RCC 7860 (cell line): ENCODE results near the gene DPH6.

Experiments used
- DNase-seq: peaks from one replicate; pipeline ENCODE4 v3.0.0-alpha.2; 2015; ENCODE audit warnings: low spot score
- FAIRE-seq: peaks from 2 replicates; lab custom pipeline; 2012; peaks lifted over from hg19 to GRCh38; lab: Jason Lieb, UNC

Gene DPH6

GRCh38 chr15:35487417-35487816 lies 58.5 kb downstream of the DPH6 start:
- no peak for DNase-seq
- FAIRE-seq, result no peak

DNA sequence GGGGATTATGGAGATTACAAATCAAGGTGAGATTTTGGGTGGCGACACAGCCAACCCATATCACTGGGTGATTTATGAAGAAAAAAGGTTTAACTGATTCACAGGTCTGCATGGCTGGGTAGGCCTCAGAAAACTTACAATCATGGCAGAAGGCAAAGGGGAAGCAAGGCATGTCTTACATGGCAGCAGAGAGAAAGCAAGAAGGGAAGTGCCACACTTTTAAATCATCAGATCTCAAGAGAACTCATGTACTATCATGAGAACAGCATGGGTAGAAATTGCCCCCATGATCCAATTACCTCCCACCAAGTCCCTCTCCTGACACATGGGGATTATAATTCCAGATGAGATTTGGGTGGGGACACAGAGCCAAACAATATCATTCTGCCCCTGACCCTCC lies 59.7 kb downstream of the DPH6 start:
- FAIRE-seq (no peak), DNase-seq (no peak)

DNA sequence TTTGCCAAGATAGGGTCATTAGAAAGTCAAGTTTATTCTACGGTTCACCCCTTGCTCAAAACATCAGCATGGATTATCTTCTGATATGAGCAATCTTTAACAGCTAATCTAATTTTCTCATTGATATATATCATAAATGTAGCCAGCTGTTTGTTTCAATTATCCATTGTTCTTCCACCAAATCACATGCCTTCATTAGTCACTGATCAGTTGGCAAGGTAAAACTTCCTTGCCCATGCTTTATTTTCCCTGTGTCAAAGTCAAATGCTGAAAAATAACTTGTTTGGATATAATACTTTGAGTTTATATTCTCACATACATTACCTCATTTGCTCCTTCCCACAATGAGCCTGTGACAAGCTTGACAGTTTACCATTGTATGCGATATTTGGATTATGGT lies 60.6 kb downstream of the DPH6 start:
- FAIRE-seq (no peak), DNase-seq (no peak)

DNA sequence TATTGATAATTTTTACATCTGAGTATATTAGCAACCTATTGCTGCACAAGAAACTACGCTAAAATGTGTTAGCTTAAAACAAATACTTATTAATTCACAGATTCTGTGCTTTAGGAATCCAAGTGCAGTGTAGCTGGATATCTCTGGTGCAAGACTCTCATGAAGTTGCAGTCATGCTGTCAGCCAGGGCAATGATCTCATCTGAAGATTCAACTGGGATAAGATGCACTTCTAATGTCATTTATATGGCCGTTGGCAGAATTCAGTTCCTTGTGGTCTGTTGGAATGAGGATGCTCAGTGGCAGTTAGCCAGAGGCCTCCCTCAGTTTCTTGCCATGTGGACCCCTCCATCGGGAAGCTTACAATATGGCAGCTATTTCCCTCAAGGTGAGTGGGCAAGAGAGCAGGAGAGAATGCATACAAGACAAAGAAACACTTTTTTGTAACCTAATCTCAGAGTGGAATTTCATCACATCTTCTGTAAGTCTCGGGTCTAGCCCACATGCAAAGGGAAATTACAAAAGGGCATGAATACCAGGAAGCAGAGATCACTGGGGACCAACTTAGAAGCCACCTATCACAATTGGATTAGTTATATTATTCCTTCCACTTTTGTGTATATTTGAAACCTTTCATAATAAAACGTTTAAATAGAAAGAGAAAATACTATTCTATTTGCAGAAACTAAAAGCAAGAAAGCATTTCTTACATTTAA lies 61.6 kb downstream of the DPH6 start:
- FAIRE-seq, result no peak
- DNase-seq, result no peak

DNA sequence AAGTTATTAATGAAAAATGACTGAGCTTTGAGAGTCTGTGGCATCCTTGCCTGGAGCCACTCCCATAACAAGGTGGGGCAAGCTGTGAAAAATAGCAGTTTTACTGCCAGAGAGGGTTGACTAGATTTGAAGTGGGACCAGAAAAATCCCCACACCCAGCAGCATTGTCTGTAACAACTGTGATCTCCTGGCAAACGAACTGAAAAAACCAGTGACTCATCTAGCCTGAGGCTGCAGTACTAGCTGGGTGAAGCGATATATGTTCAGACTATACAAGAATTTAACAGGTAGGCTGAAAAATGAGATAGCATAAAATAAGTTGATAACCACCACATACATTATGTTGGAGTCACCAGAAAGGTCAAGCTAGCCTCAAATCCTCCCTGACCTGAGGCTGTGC lies 64.0 kb downstream of the DPH6 start:
- peak; percentile 76 for FAIRE-seq

DNA sequence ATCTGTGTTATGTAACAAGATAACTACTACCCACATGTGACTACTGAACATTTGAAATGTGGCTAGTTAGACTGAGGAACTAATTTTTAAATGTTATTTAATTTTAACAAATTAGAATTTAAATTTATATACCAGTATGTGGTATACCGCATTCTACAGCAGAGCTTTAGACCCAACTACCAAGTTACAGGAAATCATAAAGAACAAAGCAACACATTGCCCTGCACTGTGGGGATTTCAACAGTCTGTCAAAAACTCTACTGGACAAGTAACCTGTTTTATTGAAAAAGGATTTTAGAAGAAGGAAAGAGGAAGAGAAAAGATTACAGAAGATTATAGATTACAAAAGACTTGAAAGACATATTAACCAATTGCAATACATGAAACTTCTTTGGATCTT lies 64.9 kb downstream of the DPH6 start:
- FAIRE-seq (no peak), DNase-seq (no peak)

More for the DNA sequence above, 64.0 kb downstream of the DPH6 start:
- peak; percentile 68 for DNase-seq

DNA sequence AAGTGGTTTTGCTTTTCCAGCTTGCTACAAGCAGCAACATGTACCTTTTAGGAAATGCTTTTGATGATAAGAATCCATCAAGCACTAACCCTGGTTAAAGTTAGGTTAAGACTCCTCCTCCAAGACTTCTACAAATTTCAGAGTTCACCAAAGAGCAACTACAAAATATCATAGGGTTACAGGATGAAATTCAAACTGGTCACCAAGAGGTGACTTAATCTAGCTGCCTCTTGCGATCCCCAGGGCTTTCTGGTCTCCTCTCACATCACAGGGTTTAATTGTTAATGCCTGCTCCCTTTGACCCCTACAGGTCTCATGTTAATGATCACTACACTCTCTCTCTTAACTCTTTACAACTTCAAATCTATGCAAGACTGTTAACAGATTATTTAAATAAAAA lies 66.5 kb downstream of the DPH6 start:
- no peak for DNase-seq
- FAIRE-seq, result no peak

- DNase-seq (no peak), FAIRE-seq (no peak)
Measured at GRCh38 chr15:35477312-35478262, 68.4 kb downstream of the DPH6 start.

DNA sequence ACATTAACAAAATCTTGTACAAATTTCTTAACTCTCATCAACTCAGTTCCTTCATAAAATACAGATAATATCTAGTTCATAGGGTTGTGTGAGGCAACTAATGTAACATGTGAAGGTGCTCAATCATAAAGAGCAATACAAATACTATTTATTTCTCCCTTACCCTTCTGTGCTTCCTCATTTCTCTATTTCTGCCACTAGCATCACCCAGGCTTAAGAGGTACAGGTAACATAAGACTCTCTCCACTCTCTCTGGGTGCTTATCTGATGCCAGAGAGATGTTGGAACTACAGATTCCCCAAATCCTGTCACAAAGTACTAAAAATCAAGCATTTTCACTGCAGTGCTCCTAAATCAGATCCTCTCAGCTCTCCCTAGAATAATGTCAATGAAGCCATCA lies 74.9 kb downstream of the DPH6 start:
- DNase-seq (no peak), FAIRE-seq (no peak)

DNA sequence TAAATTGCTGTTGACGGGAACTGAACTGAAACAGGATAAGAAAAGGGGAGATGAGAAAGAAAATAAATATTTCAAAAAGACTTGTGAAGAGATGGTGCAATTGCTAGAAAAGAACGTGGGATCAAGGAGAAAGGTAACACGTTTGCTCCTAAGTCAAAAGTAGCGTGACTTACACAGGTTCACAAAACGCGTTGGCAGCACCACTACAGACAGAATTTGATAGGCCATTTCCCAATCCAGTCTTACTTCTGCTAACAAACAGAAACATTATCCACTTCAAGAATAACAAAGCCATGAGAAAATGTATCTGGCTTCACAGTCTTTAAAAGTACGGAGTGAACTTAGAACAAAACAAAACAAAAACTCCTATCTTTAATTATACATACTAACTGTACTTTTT lies 75.5 kb downstream of the DPH6 start:
- FAIRE-seq (no peak), DNase-seq (no peak)

- DNase-seq (no peak), FAIRE-seq (no peak)
Measured at GRCh38 chr15:35466476-35466875, 79.5 kb downstream of the DPH6 start.

DNA sequence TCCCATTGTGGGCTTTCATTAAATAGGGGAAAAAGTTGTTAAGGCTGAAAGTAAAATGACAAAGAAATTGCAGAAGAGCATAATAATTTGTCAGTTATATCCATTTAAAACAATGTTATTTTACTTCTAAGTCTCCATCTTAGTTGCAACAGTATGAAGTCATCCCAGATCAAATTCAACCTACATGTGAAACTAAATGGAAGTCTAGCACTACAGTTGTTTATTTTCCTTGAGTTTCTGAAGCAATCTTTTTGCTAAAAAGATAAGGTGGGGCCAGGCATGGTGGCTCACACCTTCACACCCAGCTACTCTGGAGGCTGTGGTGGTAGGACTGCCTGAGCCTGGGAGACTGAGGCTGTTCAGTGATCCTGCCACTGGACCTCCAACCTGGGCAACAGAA lies 80.2 kb downstream of the DPH6 start:
- DNase-seq (no peak), FAIRE-seq (no peak)

- no peak for FAIRE-seq
- DNase-seq, result no peak
Measured at GRCh38 chr15:35460616-35461015, 85.3 kb downstream of the DPH6 start.

DNA sequence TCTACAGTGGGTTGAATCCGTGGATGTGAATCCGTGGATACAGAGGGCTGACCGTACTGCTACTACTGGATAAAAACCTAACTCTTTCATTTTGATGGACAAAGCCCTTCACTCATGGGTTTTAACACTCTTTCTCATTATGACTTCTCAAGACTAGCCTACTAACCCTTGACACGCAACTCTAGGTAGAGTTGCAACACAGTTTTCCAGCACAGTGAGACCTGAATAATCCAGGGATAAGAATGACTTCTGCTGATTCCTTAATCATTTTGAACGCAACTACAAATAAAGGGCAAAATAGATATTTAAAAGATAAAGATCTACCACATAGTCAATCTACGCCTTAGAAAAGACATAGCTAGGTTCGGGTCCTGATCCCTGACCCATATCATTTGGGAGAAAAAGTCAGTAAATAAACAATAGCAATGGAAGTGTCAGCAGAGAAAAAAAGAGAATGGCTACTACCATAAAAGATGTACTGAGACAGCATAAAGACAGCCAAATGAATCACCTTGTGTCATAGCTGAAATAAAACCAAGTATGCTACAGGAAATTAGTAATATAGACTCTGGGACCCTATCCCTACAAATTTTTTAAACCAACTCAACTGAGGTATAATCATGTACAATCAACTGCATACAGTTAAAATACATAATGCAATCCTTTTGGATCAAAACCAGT lies 87.6 kb downstream of the DPH6 start:
- FAIRE-seq (no peak), DNase-seq (no peak)

- FAIRE-seq (no peak), DNase-seq (no peak)
Measured at GRCh38 chr15:35455201-35455600, 90.8 kb downstream of the DPH6 start.

DNA sequence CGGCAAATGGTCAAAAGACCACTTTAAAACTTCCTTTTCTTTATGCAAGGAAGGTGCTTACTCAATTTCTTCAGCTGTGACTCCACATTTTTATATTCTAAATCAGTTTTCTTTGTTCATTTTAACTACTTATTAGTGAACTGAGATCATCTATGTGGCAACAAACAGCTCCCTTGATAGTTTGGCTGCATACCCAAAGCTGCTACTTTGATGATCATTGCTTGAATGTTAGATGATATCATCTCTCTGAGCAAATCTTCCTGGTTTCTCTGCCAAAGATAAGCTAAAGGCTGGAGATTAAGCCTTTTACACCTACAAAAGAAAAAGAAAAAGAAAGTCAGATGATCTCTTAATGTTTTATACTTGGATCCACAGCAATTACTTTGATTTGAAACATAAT lies 95.5 kb downstream of the DPH6 start:
- no peak for FAIRE-seq
- DNase-seq, result no peak

DNA sequence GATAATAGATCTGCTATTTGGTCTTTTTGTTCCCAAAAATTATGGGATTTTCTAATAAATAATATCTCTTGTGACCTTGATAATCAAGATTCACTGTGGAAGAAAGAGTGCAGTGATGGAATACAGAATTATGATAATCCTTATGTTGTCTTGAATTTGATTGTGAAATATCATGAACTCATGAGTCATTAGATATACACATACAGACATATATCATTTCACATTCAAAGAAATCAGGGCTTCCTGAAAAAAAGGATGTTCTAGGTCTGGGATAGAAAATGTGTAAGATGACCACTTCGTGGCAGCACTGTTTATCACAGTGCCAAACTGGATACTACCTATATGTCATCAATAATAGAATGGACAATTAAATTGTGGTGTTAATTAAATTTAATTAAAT lies 97.7 kb downstream of the DPH6 start:
- FAIRE-seq (no peak), DNase-seq (no peak)

DNA sequence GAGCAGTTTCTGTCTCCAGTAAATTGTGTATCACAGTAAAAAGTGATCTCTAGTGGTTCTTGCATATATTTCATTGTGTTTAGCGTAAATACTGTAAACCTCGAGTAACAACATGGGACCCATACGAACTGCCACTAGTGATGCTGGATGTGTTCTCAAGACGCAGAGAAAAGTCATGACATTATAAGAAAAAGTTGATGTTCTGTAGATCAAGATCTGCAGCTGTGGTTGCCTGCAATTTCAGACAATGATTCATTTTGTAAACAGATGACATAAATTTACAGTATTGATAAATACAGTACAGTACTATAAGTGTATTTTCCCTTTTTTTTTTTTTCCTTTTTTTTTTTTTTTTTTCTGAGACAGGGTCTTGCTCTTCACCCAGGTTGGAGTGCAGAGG lies 100.1 kb downstream of the DPH6 start:
- DNase-seq, result no peak
- no peak for FAIRE-seq

DNA sequence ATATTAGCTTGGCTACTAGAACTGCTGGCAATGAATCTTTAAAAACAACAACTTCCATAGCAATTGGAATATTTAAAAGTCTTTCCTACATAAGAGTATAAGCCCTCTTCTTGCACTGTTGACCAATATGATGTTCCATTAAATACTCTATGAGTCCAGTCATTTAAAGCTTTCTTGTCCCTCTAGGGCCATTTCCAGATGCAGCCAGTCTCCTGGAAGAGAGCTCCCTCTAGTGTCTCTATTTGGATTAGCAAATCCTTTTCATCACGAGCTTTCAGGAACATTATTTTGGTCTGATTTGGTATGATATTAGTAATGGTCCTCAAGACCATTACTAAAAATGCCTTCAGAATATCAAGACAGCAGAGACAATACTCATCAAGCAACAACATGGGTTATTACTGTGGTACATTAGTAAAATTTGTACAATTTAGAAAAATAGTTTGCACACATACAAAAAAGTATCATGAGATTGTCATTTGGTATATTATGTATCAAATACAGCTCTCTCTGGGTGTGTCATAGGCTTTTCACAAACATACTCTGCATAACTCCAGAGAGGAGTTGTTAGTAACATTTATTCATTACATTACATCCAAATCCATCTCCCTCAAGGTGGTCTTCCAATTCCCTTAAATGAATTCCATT lies 101.3 kb downstream of the DPH6 start:
- DNase-seq, result peak; percentile 14
- FAIRE-seq, result peak; percentile 26

- FAIRE-seq (no peak), DNase-seq (no peak)
Measured at GRCh38 chr15:35443376-35443775, 102.6 kb downstream of the DPH6 start.

GRCh38 chr15:35442742-35443141 lies 103.2 kb downstream of the DPH6 start:
- FAIRE-seq (no peak), DNase-seq (no peak)
